HG02798 (cell line): ENCODE data around the gene GOLM1.
A peak's percentile ranks its signal among the peaks of the same experiment; 100 is the strongest.

ENCODE experiments used
- ATAC-seq: cut with Tn5 transposase; IDR thresholded peaks from one replicate; pipeline ENCODE4 v1.9.1; 2021; ENCODE audit warnings: mild to moderate bottlenecking; ENCODE audit not compliant: unreplicated experiment, poor library complexity

GOLM1 gene

DNA sequence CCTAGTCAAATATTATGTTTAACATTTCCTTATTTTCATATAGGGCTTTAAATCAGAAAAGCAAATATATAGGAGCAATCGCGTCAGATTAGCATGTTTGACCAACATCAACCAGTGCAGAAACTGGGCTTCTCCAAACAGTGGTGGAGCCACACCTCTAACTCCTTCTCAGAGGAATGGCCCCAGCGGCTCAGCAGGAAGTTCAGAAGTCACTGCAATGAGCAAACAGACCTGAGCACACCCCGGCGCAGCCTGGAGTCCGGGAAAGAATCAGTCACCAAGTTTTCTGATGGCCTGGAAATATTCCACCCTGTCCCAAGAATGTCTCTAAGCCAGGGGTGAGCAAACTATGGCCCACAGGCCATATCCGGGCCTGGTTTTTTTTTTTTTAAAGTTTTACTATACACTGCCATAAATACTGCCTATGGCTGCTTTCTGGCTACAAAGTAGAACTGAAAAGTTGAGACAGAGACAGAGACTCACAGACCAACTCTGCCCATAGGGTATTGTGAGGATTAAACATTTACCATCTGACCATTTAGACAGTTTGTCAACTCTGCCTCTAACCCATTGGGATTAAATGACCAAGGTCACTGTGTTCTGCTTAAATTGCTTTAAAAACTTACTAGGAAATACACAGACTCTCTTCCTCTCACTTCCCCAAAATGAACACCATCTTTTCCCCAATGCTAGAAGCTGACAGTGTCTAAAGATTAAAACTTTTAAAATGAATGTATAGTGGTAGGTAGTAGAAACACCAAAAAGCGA lies 5.4 kb downstream of the GOLM1 start:
- ATAC-seq = peak; percentile 41

DNA sequence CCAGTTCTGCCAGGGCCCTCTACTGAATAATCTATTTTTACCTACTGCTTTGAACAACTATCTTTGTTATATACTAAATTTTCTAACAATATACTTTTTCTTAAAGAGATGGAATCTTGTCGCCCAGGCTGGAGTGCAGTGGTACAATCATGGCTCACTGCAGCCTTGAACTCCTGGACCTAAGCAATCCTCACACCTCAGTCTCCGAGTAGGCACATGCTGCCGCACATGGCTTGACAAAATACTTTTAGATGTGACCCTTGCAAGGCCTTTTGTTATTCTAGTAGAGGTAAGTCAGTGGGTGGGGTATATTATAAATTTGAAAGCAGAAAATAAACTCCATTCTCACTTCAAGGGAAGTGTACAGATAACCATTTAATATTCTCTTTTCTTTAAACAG lies 7.9 kb downstream of the GOLM1 start:
- no peak for ATAC-seq

DNA sequence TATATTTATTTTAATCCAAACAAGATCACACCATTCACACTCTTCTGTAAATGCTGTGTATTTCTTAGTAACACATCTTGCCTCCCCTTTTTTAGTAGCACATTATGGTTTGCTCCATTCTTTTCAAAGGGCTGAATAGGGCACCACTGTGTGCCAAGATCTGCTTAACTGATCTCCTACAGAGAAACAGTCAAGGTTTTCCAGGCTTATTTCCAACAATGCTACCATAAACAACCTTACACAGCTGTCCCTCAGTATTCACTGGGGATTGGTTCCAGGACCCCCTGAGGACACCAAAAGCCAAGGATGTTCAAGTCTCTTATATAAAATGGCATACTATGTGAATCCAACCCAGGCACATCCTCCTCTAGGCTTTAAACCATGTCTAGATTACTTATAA lies 16.5 kb downstream of the GOLM1 start:
- no peak for ATAC-seq

DNA sequence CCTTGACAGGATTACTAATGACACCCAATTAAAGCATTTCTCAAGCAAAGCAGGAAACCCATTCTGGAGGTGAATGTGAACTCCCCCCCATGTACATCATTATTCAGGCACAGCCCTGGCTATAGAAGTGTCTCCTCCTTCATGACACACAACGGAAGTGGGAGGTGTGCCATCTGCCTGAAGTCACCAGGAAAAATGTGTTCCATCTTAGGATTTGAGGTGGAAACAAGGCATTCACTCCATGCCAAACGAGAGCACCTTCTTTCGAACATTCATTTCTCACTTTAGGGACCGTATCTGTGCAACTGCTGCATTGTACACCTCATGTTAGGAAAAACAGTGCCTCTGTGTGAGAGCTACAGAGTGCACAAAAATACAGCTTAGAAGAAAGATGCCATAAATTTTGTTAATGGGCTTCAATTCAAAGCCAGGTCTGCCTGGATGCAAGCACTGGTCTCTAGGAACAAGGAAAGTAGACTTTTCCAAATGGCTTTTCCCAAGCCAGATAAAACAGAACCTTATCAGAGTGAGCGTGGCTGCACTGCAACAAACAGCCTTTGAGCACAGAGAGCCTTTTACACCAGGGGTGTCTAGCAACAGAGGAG lies 19.4 kb downstream of the GOLM1 start:
- ATAC-seq = no peak

DNA sequence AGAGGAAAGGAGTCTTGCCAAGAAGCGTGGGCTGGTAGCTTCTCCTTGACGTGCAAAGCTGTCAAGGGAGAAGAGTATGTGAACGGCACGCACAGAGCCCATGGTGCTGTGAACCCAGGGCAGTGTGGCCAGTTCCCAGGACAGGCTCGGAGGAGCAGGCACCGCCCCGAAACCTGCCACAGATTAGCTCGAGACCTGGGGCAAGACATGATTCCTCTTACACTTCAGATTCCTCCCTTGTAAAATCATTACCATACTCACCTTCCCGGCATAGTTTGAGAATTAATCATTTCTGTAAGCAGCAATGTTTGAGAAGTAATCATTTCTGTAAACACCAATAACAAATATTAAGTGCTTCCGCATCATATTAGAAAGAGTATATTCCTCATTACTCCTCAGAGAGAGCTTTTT lies 19.9 kb downstream of the GOLM1 start:
- no peak for ATAC-seq

DNA sequence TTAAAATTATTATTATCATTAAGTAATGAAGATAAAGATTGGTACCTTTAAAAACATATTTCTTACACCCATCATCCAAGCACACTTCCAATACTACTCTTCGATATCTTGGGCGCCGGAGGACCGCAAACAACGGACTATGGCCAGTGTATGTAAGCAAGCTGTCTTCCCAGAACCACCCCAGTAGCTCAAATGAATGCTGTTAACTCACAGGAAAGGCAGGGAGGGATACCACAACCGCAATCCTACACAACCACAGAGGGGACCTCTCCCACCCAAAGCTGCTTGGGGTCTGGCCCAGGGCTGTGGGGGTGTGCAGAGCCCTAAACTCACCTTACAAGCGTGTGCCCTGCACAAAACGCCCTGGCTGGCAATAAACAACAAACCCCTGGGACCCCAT lies 20.6 kb downstream of the GOLM1 start:
- ATAC-seq = no peak

DNA sequence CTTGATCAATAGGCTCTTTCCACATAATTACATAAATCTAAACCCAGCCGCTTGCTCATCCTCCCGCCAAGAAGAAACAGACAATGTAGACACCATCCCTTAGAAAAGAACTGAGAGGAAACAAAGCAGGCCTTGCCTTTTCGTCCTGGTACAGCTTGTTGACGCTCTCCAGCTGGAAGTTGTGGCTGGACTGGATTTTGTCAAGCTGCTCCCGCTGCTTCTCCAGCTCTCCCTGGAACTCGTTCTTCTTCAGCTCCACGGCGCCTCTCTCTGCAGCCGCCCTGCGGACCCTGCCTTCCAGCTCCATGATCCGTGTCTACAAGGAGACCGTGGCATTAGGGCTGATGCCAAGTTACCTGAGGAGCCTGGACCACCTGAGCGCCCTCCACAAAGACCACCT lies 22.1 kb downstream of the GOLM1 start:
- ATAC-seq = no peak

DNA sequence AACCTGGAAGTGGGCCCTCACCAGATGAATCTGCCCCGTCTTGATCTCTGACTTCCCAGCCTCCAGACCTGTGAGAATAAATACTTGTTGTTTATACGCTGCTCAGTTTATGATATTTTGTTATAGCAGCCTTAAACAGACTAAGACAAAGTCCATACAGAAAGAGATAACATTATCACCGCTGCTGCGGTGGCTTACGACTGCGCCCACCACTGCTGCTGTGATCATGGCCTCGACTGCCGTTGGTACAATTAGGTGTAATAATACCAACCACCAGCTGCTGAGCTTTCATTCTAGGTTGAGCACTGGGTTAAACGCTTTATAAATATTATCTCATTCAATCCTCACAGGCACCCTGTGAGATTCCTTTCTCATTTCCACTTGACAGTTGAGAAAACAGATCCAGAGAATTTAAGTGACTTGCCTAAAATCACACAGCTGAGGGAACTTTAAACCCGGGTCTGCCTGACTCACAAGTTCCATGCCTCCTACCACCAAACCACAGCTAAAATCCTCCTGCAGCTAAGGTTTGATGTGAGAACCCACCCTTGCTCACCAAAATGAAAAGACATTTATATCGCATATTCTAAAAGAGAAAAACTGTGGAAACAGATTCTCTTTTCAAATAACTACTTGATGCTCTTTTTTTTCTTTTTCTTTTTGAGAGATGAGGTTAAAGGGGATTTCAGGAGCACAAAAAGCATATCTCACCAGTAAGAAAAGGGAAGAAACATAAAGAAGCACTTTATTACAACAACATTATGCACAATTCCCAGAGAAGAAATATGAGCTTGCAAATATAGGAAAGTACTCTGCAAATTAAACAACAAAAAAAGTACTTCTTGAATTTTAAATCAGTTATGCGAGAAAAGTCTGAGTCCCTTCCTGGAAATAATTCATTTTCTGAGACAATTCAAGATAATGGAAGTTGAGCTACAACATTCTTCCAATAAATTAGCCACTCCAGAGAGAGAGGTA lies 23.9 kb downstream of the GOLM1 start:
- ATAC-seq = no peak

DNA sequence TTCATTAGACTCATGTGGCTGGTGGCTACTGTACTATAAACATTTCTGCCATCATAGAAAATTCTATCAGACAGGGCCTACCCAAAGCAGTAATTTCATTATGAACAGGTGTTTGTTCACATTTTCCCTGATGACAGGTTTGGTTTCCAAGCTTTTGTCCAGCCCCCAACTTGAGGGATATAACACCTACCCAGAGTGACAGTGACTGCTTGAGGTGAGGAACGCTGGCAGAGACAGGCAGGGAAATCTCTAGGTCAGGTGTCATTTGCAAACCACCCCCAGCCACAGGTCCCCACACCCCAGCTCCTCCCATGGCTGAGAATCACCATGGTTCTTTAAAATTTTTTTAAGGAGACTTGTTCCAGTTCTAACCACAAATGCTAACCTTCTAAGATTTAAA lies 25.5 kb downstream of the GOLM1 start:
- ATAC-seq = no peak

DNA sequence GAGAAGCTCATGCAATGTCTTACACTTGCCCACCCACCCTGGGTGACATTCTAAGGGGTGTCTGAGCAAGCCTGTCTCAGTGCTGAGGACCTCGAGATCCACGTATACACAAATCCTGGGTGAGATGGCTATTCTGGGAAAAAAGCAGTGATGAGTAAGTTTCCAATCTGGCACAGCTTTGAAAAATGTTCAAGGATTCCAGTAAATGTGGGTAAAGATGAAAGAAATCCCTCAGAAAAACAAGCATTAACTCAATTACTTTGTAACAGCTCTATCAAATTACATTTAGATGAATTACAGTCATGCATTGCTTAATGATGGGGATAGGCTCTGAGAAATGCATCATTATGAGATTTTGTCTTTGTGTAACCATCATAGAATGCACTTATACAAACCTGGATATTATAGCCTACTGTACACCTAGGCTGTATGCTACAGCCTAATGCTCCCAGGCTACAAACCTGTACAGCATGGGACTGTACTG lies 26.9 kb downstream of the GOLM1 start:
- ATAC-seq = no peak

DNA sequence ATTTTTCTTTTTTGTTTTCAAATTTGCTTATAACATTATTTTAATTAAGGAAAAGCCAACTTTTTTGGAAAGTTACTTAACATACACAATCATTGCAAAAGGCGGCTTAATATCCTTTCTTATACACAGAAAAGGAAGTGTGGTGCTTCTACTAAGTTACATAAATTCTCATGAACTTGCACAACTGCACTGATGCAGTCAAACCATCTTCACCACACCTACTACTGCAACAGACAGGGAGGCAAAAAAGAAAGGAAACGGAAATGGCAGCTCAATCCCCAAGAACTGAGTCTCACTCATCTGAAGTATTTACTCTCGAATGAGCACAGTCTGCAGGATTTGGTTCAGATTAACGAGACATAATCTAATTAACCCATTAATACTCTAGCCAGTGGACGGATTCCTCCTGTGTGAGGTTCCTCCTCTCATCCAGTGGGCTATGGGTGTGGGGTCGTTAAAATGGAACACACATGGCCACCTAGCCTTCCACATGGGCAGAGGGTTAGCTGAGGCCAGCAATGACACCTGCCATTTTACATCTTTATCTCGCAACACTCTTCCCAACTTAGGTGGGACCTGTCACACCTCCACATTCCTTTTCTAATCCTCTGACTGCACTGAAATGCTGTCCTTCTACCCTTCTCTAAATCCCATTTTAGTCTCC lies 30.0 kb downstream of the GOLM1 start:
- ATAC-seq = no peak

DNA sequence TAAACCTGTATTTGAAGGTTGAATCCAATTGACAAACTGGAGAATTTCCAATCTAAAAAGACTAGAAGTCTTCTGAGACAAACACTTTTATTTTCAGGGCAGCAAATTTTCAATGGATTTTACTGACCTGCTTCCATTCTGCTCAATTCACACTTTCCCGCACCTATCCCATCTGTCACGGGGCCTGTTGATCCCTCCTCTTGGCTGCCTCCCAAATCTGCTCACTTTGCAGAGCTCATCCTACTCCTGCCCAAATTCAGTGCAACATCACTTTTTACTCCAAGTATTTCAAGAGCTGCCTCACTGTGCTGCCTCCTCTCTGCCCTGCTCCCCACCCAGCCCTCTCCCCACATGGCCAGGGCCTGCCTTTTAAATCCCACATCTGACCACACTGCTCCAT lies 35.1 kb downstream of the GOLM1 start:
- no peak for ATAC-seq

DNA sequence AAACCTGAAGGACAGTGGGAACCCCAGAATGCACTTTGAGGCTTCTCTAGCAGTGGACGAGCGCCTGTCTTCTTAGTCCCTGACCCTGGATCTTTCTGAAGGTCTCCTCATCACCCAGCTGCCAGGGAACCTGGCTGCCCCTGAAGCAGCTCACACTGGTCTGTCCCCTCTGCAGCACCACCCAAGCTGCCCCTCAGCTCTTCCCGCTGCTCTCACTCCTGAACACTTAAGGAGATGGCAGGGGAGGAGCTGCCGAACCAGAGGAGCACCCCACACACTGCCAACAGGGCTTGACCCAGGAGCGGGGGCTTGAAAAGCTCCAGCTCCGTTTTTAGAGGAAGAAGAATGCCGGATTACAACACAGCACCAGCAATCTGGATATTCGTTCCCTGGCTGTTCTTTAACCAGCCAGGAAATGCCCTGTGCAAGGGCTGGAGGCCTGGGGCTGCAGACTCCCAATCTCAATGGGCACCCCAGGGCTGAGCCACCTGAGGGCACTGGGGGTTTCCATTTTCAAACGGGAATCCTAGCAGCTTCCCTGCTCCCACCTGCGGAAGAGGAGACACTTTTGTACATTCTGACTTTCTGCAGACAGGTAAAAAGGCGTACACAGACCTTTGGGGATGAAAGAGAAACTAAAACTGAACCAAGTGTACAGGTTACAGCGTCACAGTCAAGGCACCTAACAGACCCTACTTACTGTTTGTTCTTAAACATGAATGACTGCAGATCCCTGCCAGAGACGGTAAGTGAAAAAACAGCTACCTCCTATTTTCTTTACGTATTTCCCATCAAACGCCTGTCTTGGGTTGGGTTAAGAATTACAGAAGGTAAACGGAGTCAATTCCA lies 36.3 kb downstream of the GOLM1 start:
- ATAC-seq = no peak

DNA sequence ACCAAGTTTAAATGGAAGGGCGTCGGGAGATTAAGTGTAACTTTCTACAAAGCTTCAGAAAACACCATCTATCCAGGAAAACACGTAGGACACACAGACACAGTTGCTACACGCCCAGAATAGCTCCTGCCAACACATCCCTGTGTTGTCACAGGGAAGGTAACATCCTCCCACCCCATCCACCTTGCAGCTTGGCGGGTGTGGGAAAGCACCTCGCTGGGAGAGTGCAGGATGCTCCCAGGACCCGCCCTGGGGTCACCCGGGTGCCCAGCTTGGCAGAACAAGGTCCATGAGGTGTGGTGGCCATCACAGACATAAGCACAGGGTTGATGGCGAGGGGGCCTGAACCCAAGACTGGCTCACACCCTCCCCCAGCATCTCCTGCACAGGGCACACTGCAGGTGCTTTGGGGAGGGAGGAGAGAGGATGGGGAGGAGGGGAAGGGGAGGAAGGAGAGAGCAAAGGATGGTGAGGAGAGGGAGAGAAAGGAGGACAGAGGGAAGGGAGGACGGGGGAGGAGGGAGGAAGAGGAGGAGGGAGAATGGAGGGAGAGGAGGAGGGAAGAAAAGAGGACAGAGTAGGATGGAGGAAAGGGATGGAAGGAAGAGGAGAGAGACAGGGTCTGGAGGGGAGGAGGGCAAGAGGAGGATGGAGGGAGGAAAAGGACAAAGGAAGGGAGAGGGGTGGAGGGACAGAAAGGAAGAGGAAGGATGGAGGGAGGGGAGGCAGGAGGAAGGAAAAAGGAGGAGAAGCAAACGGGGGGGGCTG lies 37.2 kb downstream of the GOLM1 start:
- no peak for ATAC-seq

DNA sequence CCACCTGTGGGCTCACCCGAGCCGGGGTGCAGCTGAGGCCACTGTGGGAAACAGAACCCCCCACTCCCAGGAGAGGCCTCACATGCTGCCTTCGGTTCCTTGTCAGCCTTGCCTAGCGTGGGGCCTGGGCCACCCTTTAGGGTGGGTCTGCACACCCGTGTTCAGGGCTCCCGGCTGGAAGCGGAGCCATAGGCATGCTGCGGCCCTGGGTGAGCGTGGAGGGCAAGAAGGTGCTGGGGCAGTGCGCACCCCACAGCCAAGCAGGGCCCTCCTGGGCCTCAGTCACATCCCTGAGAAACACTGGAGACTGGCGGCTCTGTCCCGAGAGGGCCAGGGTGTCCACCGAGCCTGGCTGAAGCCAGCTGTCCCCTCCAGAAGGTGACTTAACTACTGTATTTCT lies 41.9 kb downstream of the GOLM1 start:
- ATAC-seq = no peak

DNA sequence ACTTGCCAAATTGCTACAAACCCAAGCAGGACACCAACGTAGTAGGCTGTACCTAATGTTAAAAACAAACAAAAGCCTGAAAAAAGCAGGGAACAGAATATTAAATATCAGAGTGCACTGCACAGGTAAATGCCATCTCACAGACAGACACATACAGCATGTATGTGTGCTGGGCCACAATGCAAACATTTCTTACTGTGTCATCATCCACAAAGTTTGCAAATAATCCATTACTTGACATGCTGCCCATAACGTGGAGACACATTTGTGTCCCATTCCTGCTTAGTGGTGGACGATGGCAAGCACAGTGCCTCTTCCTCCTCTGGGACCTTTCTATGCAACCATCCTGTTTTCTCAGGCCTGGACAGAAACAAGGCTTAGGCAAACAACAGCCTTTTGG lies 44.7 kb downstream of the GOLM1 start:
- no peak for ATAC-seq

DNA sequence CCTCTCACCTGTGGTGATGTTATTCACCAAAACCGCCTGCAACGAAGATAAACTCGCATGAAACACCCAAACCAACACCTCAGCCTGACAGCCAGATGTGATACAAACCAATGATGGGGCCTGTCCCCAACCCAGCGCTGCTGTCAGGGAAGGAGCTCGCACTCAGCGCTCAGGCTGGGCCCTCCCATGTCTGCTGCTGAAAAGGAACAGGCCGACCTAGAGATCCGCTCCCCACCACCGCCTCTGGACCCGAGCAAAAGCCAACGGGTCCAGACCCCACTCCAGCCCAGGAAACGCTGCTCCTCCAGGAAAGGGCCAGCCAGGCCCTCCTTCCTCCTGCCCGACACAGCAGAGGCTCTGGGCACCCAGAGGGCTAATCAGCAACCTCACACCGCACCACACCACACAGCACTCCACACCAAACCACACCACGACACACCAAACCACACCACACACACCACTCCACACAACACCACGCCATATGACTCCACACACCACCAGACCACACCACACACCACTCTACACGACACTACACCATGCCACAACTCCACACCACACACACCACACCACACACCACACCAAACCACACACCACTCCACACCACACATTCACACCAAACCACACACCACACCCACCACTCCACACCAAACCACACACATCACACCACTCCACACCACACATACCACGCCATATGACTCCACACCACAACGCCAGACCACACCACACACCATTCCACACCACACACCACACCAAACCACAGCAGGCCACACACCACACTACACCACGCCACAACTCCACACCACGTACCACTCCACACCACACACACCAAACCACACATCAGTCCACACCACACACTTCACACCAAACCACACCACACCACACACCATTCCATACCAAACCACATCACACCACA lies 46.5 kb downstream of the GOLM1 start:
- no peak for ATAC-seq
